Activated CD4-positive, alpha-beta T cell treated with anti-CD3 and anti-CD28 coated beads for 1 hour (primary cell): ENCODE measurements around the gene CYP2R1.
"Not testable (repeated sequence)": the region's sequence is repeated elsewhere in the genome, so short reads cannot be mapped to it uniquely, and the experiment has no call there.

Source experiments
- DNase-seq: peaks from one replicate; pipeline ENCODE4 v3.0.0-alpha.2; 2020

CYP2R1 gene

DNA sequence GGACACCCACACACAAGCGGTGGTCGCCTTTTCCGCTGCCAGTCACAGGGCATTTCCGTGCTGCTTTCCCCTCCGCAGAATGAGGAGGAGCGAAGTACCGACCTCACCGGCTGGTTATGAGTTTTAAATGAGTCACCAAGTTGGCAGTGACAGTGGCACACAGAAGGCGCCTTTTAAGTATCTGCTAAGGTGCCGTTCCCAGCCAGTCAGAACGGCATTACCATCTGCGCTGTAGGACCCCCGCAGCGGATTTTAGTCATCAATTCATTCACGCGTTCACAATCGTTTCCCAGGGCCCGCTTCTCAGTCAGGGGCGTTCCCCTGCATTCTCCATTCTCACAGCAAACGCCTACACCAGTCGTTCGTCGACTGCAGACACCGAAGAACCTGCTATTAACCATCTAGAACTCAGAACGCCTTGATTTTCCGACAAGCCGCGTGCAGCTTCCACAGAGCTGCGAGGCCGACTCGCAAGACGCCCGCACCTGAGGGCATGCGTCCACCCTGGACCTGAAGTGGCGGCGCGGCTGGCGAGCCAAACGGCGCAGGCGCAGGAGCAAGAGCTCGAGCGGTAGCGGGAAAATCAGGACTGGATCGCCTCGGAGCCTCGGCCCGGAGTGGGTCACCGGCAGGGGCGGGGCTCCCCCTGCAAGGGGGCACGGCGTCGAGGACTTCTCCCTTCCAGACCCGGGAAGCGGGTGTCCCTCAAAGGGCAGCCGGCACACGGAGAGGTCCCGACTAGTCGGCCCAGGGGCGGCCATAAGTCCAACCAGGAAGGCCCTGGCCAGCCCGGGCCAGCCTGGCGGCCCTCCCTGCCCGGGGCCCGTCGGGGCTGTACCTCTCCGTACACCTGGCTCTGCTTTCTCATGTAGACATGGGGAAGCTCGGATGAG, 642 bp downstream of the CYP2R1 start:
- DNase-seq: peak; percentile 74

DNA sequence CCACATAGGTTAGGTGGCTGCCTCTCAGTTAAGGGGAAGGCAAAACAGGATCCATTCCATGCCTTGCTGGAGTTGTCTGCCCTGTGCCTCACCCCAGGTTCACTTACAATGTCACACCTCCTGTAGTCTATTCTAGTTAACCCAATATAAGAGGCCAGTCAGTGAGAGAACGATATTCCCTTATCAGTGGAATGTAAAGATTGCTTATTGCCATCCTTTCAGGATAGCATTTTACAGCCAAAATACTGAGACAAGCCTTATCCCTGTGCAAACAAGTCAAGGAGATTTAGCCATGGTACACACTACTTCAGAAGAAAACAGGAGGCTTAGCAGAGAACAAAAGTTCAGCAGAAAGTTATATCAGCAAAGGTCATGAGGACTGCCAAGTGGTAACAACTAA, 5.5 kb downstream of the CYP2R1 start:
- no peak for DNase-seq

DNA sequence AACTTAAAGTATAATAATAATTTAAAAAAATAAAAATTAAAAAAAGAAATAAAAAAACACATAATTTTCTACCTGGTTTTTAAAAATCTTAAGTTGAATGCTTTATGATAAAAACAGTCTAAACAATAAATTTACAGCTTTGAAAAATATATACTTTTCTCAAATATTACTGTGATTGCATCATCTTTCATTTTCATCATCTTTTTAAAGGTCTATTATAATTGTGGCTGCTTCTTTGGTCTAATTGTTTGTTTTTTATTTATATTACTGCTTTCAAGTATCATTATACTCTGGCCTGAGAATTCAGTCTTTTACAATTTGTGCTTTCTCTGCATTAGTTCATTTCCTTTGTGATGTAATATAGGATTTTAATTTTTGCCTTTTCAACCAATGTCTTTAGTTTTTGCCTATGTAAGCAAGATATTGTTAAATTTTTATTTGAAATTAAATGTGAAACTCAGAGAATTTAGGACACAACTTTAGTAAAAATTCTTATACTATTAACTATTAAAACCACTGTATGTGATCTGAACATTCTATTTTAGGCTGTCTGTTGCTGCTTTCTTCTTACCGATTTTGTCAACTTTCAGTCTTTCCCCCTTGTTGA, 7.3 kb downstream of the CYP2R1 start:
- no peak for DNase-seq

DNA sequence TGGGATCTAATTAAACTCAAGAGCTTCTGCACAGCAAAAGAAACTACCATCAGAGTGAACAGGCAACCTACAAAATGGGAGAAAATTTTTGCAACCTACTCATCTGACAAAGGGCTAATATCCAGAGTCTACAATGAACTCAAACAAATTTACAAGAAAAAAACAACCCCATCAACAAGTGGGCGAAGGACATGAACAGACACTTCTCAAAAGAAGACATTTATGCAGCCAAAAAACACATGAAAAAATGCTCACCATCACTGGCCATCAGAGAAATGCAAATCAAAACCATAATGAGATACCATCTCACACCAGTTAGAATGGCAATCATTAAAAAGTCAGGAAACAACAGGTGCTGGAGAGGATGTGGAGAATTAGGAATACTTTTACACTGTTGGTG, 8.3 kb downstream of the CYP2R1 start:
- not testable (repeated sequence) for DNase-seq

DNA sequence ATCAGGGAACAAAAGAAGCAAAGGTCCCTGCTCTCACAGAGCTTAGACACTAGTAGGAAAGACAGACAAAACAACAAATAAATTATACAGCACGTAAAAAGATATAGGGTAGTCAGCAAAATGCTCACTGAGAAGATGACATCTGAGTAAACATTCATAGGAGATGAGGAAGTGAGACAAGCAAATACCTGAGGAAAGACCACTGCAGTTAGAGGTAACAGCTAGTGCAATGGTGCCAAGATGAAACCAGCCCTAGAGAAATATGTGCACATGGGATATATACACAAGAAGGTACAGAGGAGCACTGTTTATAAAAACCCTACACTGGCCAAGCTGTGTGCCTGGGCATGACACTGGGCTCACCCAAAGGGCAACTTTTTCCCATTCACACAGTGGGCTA, 9.8 kb downstream of the CYP2R1 start:
- no peak for DNase-seq

DNA sequence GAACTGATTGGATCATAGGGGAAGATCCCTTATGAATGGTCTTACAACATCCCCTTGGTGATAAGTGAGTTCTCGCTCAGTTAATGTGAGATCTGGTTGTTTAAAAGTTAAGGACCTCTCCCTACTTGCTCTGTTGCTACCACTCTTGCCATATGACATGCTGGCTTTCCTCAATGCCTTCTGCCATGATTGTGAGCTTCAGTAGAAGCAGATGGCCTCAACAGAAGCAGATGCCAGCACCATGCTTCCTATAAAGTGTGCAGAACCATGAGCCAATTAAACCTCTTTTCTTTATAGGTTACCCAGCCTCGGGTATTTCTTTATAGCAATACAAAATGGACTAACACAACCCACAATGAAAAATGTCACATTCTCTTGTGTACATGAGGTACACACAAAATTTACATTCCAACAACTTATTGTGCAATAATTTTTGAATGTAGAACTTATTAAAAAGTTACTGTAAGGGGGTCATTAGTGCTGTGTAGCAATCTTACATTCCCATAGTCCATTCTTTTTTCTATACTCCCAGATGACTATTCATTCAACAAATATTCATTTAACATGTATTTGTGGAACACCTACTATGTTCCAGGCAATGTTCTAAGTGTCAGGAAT, 10.3 kb downstream of the CYP2R1 start:
- no peak for DNase-seq

DNA sequence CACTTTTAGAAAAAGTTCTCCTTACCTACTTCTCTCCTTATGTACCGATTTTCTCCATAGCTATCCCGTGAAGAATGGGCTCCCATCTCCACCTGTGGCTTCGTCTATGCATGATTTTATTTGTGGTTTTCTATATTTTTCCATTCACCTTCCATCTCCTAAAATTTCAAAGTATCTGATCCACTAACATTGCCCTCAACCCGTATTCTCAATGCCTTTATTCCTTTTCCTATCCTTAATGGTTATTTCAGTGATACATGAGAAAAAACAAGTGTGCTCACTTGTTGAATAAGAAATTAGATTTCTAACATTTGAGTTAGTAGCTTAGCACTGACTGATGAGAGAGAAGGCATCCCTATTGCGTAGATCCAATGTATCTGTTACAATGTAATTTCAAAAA, 16.9 kb downstream of the CYP2R1 start:
- no peak for DNase-seq

DNA sequence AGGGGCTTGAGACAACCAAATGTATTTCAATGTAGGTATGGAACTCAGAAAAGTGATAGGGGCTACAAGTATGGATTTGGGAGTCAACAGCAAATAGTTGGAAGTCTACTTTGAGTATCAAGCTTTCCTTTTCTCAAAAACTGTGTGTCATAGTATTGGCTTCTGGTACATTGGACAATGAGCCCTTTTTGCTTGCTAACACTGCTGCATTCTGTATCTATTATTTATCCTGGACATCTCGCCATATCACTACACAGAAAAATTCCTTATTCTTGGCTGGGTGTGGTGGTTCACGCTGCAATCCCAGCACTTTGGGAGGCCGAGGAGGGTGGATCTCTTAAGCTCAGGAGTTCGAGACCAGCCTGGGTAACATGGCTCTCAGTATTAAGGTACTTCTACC, 18.4 kb downstream of the CYP2R1 start:
- no peak for DNase-seq

DNA sequence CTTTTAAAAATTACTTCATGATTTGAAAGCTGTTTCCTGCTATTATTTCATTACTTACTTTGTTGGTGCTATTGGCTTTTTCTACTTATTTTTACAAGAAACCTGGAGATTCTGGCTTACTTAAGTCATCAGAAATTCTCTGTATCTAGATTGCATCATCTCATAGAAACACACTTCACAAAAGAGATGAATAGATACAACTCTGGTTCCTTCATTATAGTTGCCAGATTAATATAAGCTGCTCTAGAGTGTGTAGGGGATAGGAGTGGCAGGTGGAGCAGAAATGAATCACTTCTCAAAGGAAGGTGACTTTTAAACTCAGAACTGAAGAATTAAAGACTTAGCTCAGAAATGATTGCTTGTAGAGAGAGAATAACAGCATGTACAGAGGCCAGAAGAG, 20.0 kb downstream of the CYP2R1 start:
- no peak for DNase-seq

DNA sequence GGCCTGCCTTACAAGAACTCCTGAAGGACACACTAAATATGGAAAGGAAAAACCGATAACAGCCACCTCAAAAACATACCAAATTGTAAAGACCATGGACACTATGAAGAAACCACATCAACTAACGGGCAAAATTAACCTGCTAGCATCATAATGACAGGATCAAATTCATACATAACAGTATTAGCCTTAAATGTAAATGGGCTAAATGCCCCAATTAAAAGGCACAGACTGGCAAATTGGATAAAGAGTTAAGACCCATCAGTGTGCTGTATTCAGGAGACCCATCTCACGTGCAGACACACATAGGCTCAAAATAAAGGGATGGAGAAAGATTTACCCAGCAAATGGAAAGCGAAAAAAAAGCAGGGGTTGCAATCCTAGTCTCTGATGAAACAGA, 28.3 kb downstream of the CYP2R1 start:
- DNase-seq: not testable (repeated sequence)

DNA sequence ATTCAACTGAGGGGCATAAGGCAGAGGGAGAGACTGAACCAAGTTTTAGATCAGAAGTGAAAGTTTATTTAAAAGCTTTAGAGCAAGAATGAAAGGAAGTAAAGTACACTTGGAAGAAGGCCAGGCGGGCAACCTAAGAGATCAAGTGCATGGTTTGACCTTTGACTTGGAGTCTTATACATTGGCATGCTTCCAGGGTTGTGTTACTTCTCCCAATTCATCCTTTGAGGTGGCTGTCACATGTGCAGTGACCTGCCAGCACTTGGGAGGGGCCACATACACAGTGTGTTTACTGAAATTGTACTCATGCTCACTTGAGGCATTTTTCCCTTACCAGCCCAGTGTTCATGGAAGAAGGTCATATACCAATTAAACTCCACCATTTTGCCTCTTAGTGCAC, 30.4 kb downstream of the CYP2R1 start:
- no peak for DNase-seq

DNA sequence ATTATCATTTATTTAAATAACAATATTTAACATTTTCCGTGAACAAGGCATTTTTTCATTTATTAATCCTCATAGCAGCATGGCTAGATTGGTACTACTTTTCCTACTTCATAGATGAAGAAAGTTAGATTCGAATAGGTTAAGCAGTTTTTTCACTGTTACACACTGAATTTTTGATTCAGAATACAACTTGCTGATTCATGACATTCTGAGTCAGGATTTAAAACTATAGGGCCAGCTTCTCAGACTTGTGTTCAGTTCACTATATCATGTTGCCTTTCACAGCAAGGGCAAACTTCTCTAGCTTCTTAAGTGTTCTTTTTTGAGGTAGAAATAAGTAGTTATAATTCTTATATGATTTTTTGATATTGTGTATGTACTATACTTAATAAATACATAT, 31.5 kb downstream of the CYP2R1 start:
- DNase-seq: no peak

DNA sequence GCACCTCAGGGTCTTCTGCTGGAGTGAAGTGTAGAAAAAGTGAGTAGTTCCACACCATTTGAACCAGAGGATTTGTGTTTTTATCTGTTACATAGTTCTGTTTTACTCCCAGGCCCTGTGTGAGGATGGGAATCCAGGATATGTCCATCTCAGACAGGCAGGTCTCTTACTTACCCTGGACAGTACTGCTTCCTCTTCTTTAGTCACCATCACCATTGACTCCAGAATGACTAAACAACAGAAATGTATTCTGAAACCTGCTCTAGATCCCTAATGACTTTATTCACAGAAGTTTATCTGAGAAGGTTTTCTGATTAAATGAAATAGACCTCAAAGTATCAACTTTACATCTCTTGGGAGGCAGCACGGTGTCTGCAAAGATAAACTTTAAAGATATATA, 33.6 kb downstream of the CYP2R1 start:
- DNase-seq: no peak

DNA sequence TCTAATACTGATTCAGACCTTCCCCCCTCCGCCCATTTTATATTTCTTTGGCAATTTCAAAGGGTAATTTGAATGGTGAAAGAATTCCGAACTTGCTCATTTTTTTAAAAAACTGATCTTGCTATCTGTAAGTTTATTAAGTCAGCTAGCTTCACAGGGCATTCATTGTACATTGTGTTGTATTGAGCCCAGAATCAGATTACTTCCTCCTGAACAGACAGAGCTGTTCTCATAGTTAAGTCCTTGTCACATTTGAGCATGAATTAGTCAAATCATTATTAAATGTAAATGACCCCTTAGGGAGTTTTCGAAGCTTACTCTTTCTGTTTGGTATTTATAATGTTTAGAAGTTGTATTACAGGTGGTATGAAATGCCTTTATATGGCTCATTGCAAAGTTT, 34.4 kb downstream of the CYP2R1 start:
- no peak for DNase-seq

DNA sequence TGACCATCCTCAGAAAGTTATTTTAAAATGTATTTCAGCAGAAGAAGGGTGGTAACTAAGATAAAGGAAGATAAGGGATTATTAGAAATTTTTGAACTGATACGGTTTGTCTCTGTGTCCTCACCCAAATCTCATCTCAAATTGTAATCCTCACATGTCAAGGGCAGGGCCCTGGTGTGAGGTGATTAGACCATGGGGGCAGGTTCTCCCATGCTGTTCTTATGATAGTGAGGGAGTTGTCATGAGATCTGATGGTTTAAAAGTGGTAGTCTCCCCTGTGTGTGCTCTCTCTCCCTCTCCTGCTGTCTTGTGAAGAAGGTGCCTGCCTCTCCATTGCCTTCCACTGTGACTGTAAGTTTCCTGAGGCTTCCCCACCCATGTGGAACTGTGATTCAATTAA, 36.1 kb downstream of the CYP2R1 start:
- DNase-seq: no peak

DNA sequence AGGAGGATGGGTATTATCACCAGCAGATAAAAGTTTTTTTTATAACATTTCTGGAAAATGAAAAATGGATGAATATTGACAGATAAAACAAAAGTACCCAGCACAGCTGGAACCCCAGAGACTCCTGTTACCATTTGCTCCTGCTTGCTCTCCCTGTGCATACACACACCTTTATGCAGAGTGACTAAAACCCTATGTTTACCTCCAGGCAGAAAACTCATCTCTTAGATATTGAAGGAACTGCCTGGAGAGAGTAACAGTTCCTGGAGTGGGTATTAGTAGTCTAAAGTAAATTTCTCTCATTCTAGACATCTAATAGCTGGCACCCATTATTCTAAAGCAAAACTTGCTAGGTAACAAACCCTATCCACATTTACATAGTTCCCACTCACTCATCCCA, 38.0 kb downstream of the CYP2R1 start:
- no peak for DNase-seq

DNA sequence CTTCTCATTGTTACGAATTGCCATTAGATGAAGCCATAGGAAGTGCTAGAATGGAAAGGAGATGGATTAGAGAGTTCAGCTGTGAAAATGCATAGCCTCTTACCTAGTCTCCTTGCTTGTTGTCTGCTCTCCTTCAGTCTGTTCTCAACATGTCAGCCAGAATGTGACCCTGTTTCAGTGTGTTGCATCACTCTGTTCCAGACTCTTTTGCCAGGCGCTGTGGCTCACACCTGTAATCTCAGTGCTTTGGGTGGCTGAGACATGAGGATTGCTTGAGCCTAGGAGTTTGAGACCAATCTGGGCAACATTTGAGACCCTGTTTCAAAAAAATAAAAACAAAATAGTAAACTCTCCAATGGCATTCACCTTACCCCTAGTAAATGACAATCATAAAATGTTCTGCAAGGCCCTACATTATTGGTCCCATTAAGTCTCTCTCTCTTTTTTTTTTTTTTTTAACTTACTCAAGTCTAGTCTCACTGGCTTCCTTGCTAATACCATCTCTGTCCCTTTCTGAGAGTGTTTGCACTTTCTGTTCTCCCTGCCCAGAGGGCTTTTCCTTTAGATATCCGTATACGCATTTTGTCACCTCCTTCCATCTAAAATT, 39.4 kb downstream of the CYP2R1 start:
- no peak for DNase-seq

DNA sequence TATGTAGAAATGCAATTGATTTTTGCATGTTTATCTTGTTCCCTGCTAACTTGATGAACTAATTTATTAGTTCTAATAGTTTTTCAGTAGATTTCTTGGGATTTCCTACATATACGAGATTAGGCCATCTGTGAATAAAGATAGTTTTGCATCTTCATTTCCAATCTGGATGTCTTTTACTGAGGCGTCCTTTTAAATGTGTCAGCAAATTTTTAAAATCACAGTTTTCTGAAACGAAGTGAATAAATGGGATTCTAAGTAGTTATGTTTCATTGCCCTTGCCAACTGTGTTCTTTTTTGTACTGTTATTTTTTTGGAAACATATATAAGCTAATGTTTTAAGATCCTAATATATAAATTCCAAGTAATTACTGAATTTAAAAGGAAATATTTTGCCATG, 50.0 kb downstream of the CYP2R1 start:
- no peak for DNase-seq

DNA sequence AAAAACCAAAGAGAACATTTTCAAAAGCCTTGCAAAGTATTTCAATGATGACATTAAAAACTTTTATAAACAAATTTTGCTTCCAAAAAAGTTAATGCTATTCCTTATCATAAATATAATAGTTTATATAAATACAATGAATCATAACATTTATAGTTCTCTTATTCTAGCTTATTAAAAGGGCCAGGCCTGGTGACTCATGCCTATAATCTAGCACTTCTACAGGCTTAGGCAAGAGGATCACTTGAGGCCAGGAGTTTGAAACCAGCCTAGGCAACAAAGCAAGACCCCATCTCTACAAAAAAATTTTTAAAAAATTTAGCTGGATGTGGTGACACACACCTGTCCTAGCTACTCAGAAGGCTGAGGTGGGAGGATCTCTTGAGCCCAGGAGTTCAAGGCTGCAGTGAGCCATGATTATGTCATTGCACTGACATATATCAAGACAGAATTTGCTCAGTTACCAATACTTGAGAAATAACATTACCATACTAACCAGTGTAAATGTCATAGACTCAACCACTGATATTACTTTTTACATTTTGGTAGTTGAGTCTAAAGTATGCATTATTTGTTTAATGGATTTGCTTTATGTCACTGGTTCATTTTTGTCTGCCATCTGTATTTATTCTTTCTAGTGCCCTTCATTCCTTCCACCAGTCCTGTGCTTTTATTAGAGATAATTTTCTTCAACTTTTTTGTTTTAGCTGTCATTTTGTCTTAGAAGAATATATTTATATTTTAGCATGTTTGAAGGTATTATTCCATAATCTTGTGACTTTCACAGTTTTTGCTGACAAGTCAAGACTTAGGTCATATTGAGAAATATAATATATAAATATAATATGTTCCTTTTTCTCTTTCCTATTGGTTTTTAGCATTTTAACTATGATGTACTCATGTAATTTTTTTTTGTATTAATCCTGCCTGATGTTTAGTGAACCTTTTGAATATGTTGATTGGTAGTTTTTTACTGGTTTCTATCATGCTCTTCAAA, 56.2 kb downstream of the CYP2R1 start:
- no peak for DNase-seq
